Measurements from ENCODE around the gene MTHFD1L. TPM values are rescaled to one million over a fixed set of nuclear protein-coding genes. Genes with fewer than 3 reads are reported as not detected.

Gene MTHFD1L
- total RNA-seq, 1 donor from 2014 or later, result 32.5 TPM

GRCh38 chr6:151091571-151091970 lies 226.1 kb downstream of the MTHFD1L start:
- H3K4me2 ChIP-seq, result no peak overlapping the region
- H3K36me3 ChIP-seq, result no peaks in the 10 kb centered on the region
- H3K4me3 ChIP-seq, result no peak overlapping the region
- H3K79me2 ChIP-seq (ENCODE audit: low read depth), result no peaks in the 10 kb centered on the region
- Mint-ChIP-seq H3K4me3 (no peak overlapping the region), H3K27me3 (ENCODE audit: insufficient read depth, low read depth) (peaks cover 2% of the 10 kb centered on the region), H3K36me3 (peaks cover 30% of the 10 kb centered on the region), H3K27ac (no peak overlapping the region), H3K9me3 (peaks cover 2% of the 10 kb centered on the region), H3K4me1 (peaks cover 39% of the 10 kb centered on the region)
- no peak overlapping the region for H3K27ac ChIP-seq
- H3K9ac ChIP-seq, result no peak overlapping the region
- no peaks in the 10 kb centered on the region for H3K27me3 ChIP-seq
- H3K4me1 ChIP-seq, result peaks cover 15% of the 10 kb centered on the region
- no peak for TF ChIP-seq EZH2phosphoT487 (IDR thresholded peaks at IDR 0.05)
- DNase-seq (ENCODE audit: low spot score), result no peak
- H3F3A ChIP-seq (ENCODE audit: low read depth), result no peaks in the 10 kb centered on the region
- no peak overlapping the region for H2AFZ ChIP-seq (replicated peaks)
- no peaks in the 10 kb centered on the region for H4K20me1 ChIP-seq (ENCODE audit: low read depth)
- no peaks in the 10 kb centered on the region for H3K9me3 ChIP-seq (ENCODE audit: low read depth)

- H3K27me3 Mint-ChIP-seq (ENCODE audit: insufficient read depth, low read depth), result peaks cover 7% of the 10 kb centered on the region
Measured at GRCh38 chr6:151092591-151092990, 227.1 kb downstream of the MTHFD1L start.

GRCh38 chr6:151093706-151094105 lies 228.2 kb downstream of the MTHFD1L start:
- no peak overlapping the region for H3K4me3 Mint-ChIP-seq
- H3K4me1 Mint-ChIP-seq, result peaks cover 31% of the 10 kb centered on the region
- peaks cover 7% of the 10 kb centered on the region for H3K27me3 Mint-ChIP-seq (ENCODE audit: insufficient read depth, low read depth)
- no peak for DNase-seq (ENCODE audit: low spot score)
- Histone ChIP-seq H3K4me3 (no peak overlapping the region), H3K27me3 (no peaks in the 10 kb centered on the region), H4K20me1 (ENCODE audit: low read depth) (no peaks in the 10 kb centered on the region), H3K79me2 (ENCODE audit: low read depth) (no peaks in the 10 kb centered on the region), H3F3A (ENCODE audit: low read depth) (no peaks in the 10 kb centered on the region), H3K4me1 (peaks cover 8% of the 10 kb centered on the region), H3K4me2 (no peak overlapping the region), H3K9me3 (ENCODE audit: low read depth) (no peaks in the 10 kb centered on the region), H2AFZ (replicated peaks) (no peak overlapping the region), H3K9ac (no peak overlapping the region), H3K36me3 (no peaks in the 10 kb centered on the region), H3K27ac (no peak overlapping the region)
- TF ChIP-seq EZH2 (IDR thresholded peaks at IDR 0.05) (no peak), CTCF (IDR thresholded peaks at IDR 0.05) (no peak), EZH2phosphoT487 (IDR thresholded peaks at IDR 0.05) (no peak)
- peak overlapping the region; percentile 72 for H3K27ac Mint-ChIP-seq
- H3K9me3 Mint-ChIP-seq, result peaks cover 2% of the 10 kb centered on the region
- peaks cover 37% of the 10 kb centered on the region for H3K36me3 Mint-ChIP-seq

More at GRCh38 chr6:151092591-151092990, 227.1 kb downstream of the MTHFD1L start:
- Histone ChIP-seq H3K27ac (no peak overlapping the region), H3K4me1 (peaks cover 14% of the 10 kb centered on the region), H4K20me1 (ENCODE audit: low read depth) (no peaks in the 10 kb centered on the region), H3K9ac (no peak overlapping the region), H3F3A (ENCODE audit: low read depth) (no peaks in the 10 kb centered on the region), H3K36me3 (no peaks in the 10 kb centered on the region), H3K27me3 (no peaks in the 10 kb centered on the region), H2AFZ (replicated peaks) (no peak overlapping the region), H3K4me3 (no peak overlapping the region), H3K79me2 (ENCODE audit: low read depth) (no peaks in the 10 kb centered on the region), H3K9me3 (ENCODE audit: low read depth) (no peaks in the 10 kb centered on the region), H3K4me2 (no peak overlapping the region)
- Mint-ChIP-seq H3K4me3 (no peak overlapping the region), H3K4me1 (peaks cover 41% of the 10 kb centered on the region), H3K36me3 (peaks cover 37% of the 10 kb centered on the region), H3K27ac (no peak overlapping the region), H3K9me3 (peaks cover 2% of the 10 kb centered on the region)
- TF ChIP-seq CTCF (IDR thresholded peaks at IDR 0.05), result no peak
- TF ChIP-seq EZH2 (IDR thresholded peaks at IDR 0.05), result no peak
- TF ChIP-seq EZH2phosphoT487 (IDR thresholded peaks at IDR 0.05), result no peak
- DNase-seq (ENCODE audit: low spot score), result no peak

GRCh38 chr6:151095538-151096254 lies 230.2 kb downstream of the MTHFD1L start:
- Histone ChIP-seq H3K4me2 (no peak overlapping the region), H3K79me2 (ENCODE audit: low read depth) (no peaks in the 10 kb centered on the region), H3K4me1 (no peaks in the 10 kb centered on the region), H3K27ac (no peak overlapping the region), H3K27me3 (no peaks in the 10 kb centered on the region), H3F3A (ENCODE audit: low read depth) (no peaks in the 10 kb centered on the region), H4K20me1 (ENCODE audit: low read depth) (no peaks in the 10 kb centered on the region), H2AFZ (replicated peaks) (no peak overlapping the region), H3K9me3 (ENCODE audit: low read depth) (no peaks in the 10 kb centered on the region), H3K9ac (no peak overlapping the region), H3K4me3 (no peak overlapping the region), H3K36me3 (no peaks in the 10 kb centered on the region)
- H3K4me3 Mint-ChIP-seq, result no peak overlapping the region
- peaks cover 16% of the 10 kb centered on the region for H3K4me1 Mint-ChIP-seq
- TF ChIP-seq CTCF (IDR thresholded peaks at IDR 0.05) (no peak), EZH2 (IDR thresholded peaks at IDR 0.05) (no peak), EZH2phosphoT487 (IDR thresholded peaks at IDR 0.05) (no peak)
- H3K9me3 Mint-ChIP-seq, result peaks cover 2% of the 10 kb centered on the region
- peaks cover 42% of the 10 kb centered on the region for H3K36me3 Mint-ChIP-seq
- H3K27ac Mint-ChIP-seq, result no peak overlapping the region
- no peak for DNase-seq (ENCODE audit: low spot score)
- peaks cover 7% of the 10 kb centered on the region for H3K27me3 Mint-ChIP-seq (ENCODE audit: insufficient read depth, low read depth)
